ENCODE results near the gene MPST.

DNA sequence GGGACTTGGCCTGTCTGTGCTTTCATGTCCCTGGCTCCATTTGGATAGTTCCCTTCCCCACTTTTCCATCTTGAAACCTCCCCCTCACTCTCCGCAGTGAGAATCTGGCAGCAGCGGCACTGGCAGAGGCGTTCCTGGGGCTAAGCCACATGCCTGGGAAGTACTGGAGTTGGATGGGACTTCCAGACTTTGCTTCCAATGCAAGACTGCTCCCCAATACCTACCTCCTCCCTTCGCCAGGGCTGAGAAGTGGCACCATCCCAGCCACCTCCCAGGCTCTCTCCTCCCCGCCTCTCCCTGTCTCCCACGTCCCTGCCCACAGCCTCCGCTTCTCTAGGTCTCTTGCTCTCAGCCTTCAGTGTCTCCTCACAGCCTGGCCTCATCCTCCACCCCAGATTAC, 16.9 kb upstream of the MPST start:
- TF ChIP-seq EZH2 (IDR thresholded peaks at IDR 0.05; ENCODE audit: low read length): no peak
- TF ChIP-seq, protein P1, sequence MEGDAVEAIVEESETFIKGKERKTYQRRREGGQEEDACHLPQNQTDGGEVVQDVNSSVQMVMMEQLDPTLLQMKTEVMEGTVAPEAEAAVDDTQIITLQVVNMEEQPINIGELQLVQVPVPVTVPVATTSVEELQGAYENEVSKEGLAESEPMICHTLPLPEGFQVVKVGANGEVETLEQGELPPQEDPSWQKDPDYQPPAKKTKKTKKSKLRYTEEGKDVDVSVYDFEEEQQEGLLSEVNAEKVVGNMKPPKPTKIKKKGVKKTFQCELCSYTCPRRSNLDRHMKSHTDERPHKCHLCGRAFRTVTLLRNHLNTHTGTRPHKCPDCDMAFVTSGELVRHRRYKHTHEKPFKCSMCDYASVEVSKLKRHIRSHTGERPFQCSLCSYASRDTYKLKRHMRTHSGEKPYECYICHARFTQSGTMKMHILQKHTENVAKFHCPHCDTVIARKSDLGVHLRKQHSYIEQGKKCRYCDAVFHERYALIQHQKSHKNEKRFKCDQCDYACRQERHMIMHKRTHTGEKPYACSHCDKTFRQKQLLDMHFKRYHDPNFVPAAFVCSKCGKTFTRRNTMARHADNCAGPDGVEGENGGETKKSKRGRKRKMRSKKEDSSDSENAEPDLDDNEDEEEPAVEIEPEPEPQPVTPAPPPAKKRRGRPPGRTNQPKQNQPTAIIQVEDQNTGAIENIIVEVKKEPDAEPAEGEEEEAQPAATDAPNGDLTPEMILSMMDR (optimal IDR thresholded peaks at IDR 0.05 in 1 of 3, IDR thresholded peaks at IDR 0.05 in 1 of 3, conservative IDR thresholded peaks at IDR 0.05 in 1 of 3; ENCODE audit: extremely low read depth in 1 of 3, insufficient read depth in 2 of 3, low read length in 3 of 3): no peak

Measured in keratinocyte (primary cell).